ENCODE data around the gene FGFR2. TPM values are rescaled to one million over a fixed set of nuclear protein-coding genes. Genes with fewer than 3 reads are reported as not detected.

FGFR2 gene
- total and polyA plus RNA-seq, 9 of the 15 experiments (the other 6 are each of a cell fraction or from before 2014, with no cell fraction given), result 0.20 TPM; not detected in 8

DNA sequence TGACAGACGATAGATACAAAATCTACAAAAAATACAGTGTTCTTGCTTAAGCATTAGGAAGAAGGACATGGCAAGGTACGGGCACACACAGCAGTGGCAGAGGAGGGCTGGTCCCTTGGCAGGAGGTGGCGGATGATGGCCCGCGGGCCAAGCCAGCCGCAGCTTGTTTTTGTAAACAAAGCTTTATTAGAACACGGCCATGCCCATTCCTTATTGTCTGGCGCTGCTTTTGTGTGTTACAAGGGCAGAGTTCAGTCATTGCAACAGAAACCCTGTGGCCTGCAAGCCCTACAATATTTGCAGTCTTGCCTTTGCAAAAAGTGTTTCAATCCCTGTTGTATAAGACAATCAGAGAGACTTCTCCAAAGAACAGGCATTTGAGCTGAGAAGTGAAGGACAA, 30.7 kb downstream of the FGFR2 start:
- no peak overlapping the region for H3K9ac ChIP-seq (ENCODE audit: insufficient read depth in 1 of 2, low read depth in 2 of 2, low read length in 2 of 2)
- no peaks in the 10 kb centered on the region for H3K9me3 ChIP-seq (replicated peaks; ENCODE audit: control insufficient read depth, insufficient read depth, low read depth, low read length)
- BruUV-seq (replicated peaks), result no TSS peak
- no peaks in the 10 kb centered on the region for H3K36me3 ChIP-seq (ENCODE audit: control insufficient read depth, insufficient read depth, low read length)
- ATAC-seq (no peak), DNase-seq (ENCODE audit: extremely low read depth in 1 of 4, low spot score in 3 of 4) (no peak), FAIRE-seq (no peak)
- no peak overlapping the region for H3K27ac ChIP-seq (ENCODE audit: extremely low read depth, low read depth, low read length)
- H2AFZ ChIP-seq (ENCODE audit: low read depth, low read length), result no peak overlapping the region
- ChIA-PET POLR2A (no interaction called here), CTCF (ENCODE audit: low intra/inter-chr PET ratio) (no interaction called here)
- H4K20me1 ChIP-seq (replicated peaks; ENCODE audit: control insufficient read depth, insufficient read depth, low read length), result no peaks in the 10 kb centered on the region
- in situ Hi-C loops (cut with MboI) (no loop called here), intact Hi-C loops (cut with micrococcal nuclease) (no loop called here)
- H3K4me1 ChIP-seq (replicated peaks in 1 of 2; ENCODE audit: control insufficient read depth in 2 of 2, insufficient read depth in 2 of 2, low read length in 2 of 2), result no peaks in the 10 kb centered on the region; a peak in 1 of 5 replicates
- no peak overlapping the region for H3K4me2 ChIP-seq (ENCODE audit: insufficient read depth, low read length)
- H3K9me1 ChIP-seq (ENCODE audit: control insufficient read depth, insufficient read depth, low read length), result no peaks in the 10 kb centered on the region
- no peak overlapping the region for H3K4me3 ChIP-seq
- peaks cover 0 to 8% of the 10 kb centered on the region in 2 experiments; a peak in 1 of 5 replicates for H3K27me3 ChIP-seq (ENCODE audit: control insufficient read depth in 2 of 2, insufficient read depth in 2 of 2, low read length in 2 of 2)
- no peaks in the 10 kb centered on the region for H3K79me2 ChIP-seq (ENCODE audit: control insufficient read depth, insufficient read depth, low read length)
- WGBS (ENCODE audit: insufficient coverage, low coverage, missing lambda C conversion rate), result 0% methylated on average over 7 of the region's 8 CpGs
- no peak for TF ChIP-seq HDAC1 (IDR thresholded peaks at IDR 0.05)
- TF ChIP-seq ZNF274 (IDR thresholded peaks at IDR 0.05; ENCODE audit: borderline replicate concordance, low read depth, low read length), result no peak
- TF ChIP-seq, protein P1, sequence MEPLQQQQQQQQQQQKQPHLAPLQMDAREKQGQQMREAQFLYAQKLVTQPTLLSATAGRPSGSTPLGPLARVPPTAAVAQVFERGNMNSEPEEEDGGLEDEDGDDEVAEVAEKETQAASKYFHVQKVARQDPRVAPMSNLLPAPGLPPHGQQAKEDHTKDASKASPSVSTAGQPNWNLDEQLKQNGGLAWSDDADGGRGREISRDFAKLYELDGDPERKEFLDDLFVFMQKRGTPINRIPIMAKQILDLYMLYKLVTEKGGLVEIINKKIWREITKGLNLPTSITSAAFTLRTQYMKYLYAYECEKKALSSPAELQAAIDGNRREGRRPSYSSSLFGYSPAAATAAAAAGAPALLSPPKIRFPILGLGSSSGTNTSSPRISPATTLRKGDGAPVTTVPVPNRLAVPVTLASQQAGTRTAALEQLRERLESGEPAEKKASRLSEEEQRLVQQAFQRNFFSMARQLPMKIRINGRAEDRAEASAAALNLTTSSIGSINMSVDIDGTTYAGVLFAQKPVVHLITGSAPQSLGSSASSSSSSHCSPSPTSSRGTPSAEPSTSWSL (CRISPR knock-in tag; IDR thresholded peaks at IDR 0.05; ENCODE audit: borderline replicate concordance), result no peak
- TF ChIP-seq, protein P2, sequence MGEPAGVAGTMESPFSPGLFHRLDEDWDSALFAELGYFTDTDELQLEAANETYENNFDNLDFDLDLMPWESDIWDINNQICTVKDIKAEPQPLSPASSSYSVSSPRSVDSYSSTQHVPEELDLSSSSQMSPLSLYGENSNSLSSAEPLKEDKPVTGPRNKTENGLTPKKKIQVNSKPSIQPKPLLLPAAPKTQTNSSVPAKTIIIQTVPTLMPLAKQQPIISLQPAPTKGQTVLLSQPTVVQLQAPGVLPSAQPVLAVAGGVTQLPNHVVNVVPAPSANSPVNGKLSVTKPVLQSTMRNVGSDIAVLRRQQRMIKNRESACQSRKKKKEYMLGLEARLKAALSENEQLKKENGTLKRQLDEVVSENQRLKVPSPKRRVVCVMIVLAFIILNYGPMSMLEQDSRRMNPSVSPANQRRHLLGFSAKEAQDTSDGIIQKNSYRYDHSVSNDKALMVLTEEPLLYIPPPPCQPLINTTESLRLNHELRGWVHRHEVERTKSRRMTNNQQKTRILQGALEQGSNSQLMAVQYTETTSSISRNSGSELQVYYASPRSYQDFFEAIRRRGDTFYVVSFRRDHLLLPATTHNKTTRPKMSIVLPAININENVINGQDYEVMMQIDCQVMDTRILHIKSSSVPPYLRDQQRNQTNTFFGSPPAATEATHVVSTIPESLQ (CRISPR knock-in tag; IDR thresholded peaks at IDR 0.05), result no peak
- TF ChIP-seq, protein P3, sequence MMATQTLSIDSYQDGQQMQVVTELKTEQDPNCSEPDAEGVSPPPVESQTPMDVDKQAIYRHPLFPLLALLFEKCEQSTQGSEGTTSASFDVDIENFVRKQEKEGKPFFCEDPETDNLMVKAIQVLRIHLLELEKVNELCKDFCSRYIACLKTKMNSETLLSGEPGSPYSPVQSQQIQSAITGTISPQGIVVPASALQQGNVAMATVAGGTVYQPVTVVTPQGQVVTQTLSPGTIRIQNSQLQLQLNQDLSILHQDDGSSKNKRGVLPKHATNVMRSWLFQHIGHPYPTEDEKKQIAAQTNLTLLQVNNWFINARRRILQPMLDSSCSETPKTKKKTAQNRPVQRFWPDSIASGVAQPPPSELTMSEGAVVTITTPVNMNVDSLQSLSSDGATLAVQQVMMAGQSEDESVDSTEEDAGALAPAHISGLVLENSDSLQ (IDR thresholded peaks at IDR 0.05), result no peak
- TF ChIP-seq, protein P4, sequence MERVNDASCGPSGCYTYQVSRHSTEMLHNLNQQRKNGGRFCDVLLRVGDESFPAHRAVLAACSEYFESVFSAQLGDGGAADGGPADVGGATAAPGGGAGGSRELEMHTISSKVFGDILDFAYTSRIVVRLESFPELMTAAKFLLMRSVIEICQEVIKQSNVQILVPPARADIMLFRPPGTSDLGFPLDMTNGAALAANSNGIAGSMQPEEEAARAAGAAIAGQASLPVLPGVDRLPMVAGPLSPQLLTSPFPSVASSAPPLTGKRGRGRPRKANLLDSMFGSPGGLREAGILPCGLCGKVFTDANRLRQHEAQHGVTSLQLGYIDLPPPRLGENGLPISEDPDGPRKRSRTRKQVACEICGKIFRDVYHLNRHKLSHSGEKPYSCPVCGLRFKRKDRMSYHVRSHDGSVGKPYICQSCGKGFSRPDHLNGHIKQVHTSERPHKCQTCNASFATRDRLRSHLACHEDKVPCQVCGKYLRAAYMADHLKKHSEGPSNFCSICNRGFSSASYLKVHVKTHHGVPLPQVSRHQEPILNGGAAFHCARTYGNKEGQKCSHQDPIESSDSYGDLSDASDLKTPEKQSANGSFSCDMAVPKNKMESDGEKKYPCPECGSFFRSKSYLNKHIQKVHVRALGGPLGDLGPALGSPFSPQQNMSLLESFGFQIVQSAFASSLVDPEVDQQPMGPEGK (CRISPR knock-in tag; IDR thresholded peaks at IDR 0.05; ENCODE audit: borderline replicate concordance), result no peak
- no peak for TF ChIP-seq NFE2L1 (tag; IDR thresholded peaks at IDR 0.05; ENCODE audit: borderline replicate concordance, low read depth)
- no peak for TF ChIP-seq STAT5A (IDR thresholded peaks at IDR 0.05; ENCODE audit: borderline replicate concordance, low read length)
- no peak for TF ChIP-seq NFIX (CRISPR knock-in tag; IDR thresholded peaks at IDR 0.05; ENCODE audit: low read depth)
- TF ChIP-seq TGIF2 (CRISPR knock-in tag; IDR thresholded peaks at IDR 0.05), result no peak
- TF ChIP-seq, protein P5, sequence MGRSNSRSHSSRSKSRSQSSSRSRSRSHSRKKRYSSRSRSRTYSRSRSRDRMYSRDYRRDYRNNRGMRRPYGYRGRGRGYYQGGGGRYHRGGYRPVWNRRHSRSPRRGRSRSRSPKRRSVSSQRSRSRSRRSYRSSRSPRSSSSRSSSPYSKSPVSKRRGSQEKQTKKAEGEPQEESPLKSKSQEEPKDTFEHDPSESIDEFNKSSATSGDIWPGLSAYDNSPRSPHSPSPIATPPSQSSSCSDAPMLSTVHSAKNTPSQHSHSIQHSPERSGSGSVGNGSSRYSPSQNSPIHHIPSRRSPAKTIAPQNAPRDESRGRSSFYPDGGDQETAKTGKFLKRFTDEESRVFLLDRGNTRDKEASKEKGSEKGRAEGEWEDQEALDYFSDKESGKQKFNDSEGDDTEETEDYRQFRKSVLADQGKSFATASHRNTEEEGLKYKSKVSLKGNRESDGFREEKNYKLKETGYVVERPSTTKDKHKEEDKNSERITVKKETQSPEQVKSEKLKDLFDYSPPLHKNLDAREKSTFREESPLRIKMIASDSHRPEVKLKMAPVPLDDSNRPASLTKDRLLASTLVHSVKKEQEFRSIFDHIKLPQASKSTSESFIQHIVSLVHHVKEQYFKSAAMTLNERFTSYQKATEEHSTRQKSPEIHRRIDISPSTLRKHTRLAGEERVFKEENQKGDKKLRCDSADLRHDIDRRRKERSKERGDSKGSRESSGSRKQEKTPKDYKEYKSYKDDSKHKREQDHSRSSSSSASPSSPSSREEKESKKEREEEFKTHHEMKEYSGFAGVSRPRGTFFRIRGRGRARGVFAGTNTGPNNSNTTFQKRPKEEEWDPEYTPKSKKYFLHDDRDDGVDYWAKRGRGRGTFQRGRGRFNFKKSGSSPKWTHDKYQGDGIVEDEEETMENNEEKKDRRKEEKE (IDR thresholded peaks at IDR 0.05; ENCODE audit: borderline replicate concordance in 1 of 2, control insufficient read depth in 1 of 2, low read depth in 2 of 2, low read length in 1 of 2), result no peak
